Suprapubic skin (tissue), 3 donors: ENCODE data around the gene DUSP3.

ENCODE experiments used
- EP300 ChIP-seq: sonication (generic); formaldehyde crosslinking; IDR thresholded peaks from one replicate; pipeline ENCODE4 v1.6.1; 2017; ENCODE audit warnings: antibody characterized with exemption
- TF ChIP-seq, protein P1 (sequence below), 2 donors: fragments of 200-600 bp in 1 of 2; fragments of 450-650 bp in 1 of 2; sonication (generic) in 1 of 2; IDR thresholded peaks; one replicate each; pipeline ENCODE4 v1.5.1; 2016 to 2019; ENCODE audit warnings: antibody characterized with exemption in 2 of 2, mild to moderate bottlenecking in 1 of 2, moderate library complexity in 1 of 2

DNA sequence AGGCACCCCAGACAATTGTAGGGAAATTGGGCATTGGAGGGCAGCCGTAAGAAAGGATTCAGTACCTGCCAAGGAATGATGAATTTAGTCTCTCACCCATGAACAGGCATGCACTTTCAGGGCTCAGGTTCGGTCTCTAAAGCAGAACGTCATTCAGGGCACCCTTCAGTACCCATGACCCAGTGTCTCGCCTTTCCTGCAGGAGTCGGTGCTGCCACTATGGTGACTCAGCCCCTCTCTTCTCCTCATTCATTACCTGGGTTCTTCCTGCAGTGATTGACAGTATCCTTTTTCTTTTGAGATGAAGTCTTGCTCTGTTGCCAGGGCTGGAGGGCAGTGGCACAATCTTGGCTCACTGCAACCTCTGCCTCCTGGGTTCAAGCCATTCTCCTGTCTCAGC lies 28.6 kb downstream of the DUSP3 start:
- TF ChIP-seq, protein P1, sequence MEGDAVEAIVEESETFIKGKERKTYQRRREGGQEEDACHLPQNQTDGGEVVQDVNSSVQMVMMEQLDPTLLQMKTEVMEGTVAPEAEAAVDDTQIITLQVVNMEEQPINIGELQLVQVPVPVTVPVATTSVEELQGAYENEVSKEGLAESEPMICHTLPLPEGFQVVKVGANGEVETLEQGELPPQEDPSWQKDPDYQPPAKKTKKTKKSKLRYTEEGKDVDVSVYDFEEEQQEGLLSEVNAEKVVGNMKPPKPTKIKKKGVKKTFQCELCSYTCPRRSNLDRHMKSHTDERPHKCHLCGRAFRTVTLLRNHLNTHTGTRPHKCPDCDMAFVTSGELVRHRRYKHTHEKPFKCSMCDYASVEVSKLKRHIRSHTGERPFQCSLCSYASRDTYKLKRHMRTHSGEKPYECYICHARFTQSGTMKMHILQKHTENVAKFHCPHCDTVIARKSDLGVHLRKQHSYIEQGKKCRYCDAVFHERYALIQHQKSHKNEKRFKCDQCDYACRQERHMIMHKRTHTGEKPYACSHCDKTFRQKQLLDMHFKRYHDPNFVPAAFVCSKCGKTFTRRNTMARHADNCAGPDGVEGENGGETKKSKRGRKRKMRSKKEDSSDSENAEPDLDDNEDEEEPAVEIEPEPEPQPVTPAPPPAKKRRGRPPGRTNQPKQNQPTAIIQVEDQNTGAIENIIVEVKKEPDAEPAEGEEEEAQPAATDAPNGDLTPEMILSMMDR (IDR thresholded peaks at IDR 0.05), result no peak
- no peak for TF ChIP-seq EP300
